ENCODE results near the gene SLC25A23. TPM values are rescaled to one million over a fixed set of nuclear protein-coding genes. Genes with fewer than 3 reads are reported as not detected.

The SLC25A23 gene
- total RNA-seq, 1 donor from 2014 or later: 30.2 TPM

DNA sequence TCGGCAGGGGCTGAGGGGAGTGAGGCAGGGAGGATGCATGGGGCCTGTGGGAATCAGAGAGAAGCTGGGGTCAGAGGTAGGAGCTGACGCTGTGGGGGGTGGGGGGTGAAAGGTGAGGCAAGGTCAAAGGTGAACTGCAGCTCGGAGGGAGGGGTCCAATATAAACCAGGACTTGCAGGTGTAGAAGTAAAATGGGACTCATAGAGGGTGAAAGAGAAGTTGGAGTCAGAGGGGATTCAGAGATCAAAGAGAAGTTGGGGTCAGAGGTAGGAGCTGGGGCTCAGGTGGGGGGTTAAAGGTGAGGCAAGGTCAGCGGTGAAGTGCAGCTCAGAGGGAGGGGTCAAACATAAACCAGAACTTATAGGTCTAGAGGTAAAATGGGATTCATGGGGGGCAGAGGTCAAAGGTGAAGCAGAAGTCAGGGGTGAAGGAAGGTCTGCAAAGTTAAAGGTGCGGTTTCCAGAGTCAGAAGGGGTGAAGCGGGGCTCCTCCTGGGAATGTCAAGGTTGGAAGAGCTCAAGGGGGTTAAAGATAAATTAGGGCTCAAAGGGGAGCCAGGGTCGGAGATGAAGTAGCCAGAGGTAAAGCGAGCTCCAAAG, 34.9 kb upstream of the SLC25A23 start:
- no peak overlapping the region for H3K4me3 Mint-ChIP-seq (ENCODE audit: unreplicated experiment)
- peaks cover 5% of the 10 kb centered on the region for H3K9me3 Mint-ChIP-seq (ENCODE audit: unreplicated experiment)
- H3K36me3 Mint-ChIP-seq (ENCODE audit: unreplicated experiment): peaks cover 13% of the 10 kb centered on the region
- TF ChIP-seq, protein P1, sequence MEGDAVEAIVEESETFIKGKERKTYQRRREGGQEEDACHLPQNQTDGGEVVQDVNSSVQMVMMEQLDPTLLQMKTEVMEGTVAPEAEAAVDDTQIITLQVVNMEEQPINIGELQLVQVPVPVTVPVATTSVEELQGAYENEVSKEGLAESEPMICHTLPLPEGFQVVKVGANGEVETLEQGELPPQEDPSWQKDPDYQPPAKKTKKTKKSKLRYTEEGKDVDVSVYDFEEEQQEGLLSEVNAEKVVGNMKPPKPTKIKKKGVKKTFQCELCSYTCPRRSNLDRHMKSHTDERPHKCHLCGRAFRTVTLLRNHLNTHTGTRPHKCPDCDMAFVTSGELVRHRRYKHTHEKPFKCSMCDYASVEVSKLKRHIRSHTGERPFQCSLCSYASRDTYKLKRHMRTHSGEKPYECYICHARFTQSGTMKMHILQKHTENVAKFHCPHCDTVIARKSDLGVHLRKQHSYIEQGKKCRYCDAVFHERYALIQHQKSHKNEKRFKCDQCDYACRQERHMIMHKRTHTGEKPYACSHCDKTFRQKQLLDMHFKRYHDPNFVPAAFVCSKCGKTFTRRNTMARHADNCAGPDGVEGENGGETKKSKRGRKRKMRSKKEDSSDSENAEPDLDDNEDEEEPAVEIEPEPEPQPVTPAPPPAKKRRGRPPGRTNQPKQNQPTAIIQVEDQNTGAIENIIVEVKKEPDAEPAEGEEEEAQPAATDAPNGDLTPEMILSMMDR (IDR thresholded peaks at IDR 0.05; ENCODE audit: partially characterized antibody, unreplicated experiment): no peak
- H3K4me1 Mint-ChIP-seq (ENCODE audit: low read depth, unreplicated experiment): no peaks in the 10 kb centered on the region
- H3K27me3 Mint-ChIP-seq (ENCODE audit: unreplicated experiment): peaks cover 5% of the 10 kb centered on the region
- no peak overlapping the region for H3K27ac Mint-ChIP-seq (ENCODE audit: unreplicated experiment)
- DNase-seq: no peak

DNA sequence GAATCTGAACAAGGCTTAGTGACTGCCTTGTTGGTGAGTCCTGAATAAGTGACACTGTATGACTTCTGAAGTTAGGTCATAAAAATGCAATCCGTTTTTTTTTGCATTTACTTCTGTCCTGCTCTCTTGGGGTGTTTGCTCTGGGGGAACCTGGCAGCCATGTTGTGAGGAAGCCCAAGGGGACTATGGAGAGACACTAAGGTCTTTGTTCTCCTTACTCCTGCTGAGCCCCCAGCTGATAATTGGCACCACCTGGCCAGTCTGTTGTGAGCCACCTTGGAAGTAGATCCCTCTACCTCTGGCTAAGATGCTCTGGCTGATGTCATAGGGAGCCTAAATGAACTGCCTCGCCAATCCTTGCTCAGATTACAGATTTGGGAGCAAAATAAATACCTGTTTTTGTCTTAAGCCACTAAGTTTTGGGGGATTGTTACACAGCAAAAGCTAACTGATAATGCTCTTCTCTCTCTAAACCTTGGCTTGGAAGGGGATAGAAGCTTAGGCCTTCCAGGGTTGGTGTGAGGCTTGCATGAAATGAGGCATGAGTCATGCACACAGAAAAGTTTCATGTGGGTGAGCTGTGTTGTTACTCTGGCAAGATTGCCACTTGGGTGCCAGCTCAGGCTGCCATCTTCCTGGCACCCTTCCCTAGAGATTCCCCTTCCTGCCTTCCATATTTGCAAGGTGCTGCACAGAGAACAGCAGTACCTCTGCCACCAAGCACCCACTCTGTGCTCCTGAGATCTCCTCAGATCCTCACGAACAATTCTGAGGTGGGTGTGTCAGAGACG, 32.4 kb upstream of the SLC25A23 start:
- TF ChIP-seq, protein P1 (IDR thresholded peaks at IDR 0.05; ENCODE audit: partially characterized antibody, unreplicated experiment): no peak
- Mint-ChIP-seq H3K27me3 (ENCODE audit: unreplicated experiment) (peaks cover 4% of the 10 kb centered on the region), H3K36me3 (ENCODE audit: unreplicated experiment) (peaks cover 6% of the 10 kb centered on the region), H3K4me3 (ENCODE audit: unreplicated experiment) (no peak overlapping the region), H3K27ac (ENCODE audit: unreplicated experiment) (no peak overlapping the region), H3K9me3 (ENCODE audit: unreplicated experiment) (peaks cover 5% of the 10 kb centered on the region), H3K4me1 (ENCODE audit: low read depth, unreplicated experiment) (no peaks in the 10 kb centered on the region)
- no peak for DNase-seq

DNA sequence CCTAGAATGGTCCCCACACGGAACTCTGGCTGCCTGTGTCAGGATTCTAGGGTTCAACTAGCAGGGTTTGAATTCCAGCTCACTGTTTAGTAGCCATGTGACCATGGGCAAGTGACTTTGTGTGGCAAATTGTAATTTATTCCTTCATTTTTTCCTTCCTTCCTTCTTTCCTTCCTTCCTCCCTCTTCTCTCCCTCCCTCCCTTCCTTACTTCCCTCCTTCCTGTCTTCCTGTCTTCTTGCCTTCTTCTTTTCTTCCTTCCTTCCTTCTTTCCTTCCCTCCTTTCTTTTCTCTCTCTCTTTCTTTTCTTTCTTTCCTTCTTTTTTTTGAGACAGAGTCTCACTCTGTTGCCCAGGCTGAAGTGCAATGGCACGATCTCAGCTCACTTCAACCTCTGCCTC, 30.5 kb upstream of the SLC25A23 start:
- H3K4me1 Mint-ChIP-seq (ENCODE audit: low read depth, unreplicated experiment): no peaks in the 10 kb centered on the region
- TF ChIP-seq, protein P1 (IDR thresholded peaks at IDR 0.05; ENCODE audit: partially characterized antibody, unreplicated experiment): no peak
- peaks cover 5% of the 10 kb centered on the region for H3K9me3 Mint-ChIP-seq (ENCODE audit: unreplicated experiment)
- no peak overlapping the region for H3K4me3 Mint-ChIP-seq (ENCODE audit: unreplicated experiment)
- H3K36me3 Mint-ChIP-seq (ENCODE audit: unreplicated experiment): peaks cover 6% of the 10 kb centered on the region
- DNase-seq: no peak
- H3K27me3 Mint-ChIP-seq (ENCODE audit: unreplicated experiment): peaks cover 4% of the 10 kb centered on the region
- no peak overlapping the region for H3K27ac Mint-ChIP-seq (ENCODE audit: unreplicated experiment)

DNA sequence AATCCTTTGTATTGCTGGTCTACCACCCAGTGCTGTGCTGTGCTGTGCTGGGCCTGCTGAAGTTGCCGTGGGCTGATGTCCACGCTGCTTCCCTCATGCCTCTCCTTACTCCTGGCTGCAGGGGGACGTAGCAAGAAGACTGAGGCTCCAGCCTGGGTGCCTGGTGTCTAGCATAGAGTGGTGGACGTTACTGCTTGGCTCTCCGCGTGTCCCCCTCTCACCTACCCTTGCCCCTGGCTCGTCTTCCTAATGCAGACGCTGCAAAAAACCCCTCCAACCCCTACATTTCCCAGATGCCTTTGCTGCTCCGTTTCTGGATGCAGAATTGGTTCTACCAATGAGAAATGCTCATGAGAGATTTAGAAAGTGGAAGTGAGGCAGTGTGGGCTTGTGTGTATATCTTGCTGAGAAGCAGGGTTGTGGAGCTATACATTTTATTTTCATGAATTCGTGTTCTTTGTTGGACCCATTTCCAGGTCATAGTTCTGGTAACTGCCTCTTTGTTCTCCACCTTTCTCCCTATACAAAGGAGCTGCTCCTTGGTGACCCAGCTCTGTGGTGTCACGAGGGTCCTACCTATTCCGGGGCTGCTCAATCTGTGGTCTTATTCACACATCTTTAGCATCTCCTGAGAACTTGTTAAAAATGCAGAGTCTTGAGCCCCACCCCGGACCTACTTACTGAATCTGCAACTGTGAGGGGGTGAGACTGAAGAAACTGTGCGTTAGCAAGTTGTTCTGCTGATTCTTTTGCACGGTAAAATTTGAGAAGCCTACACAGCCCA, 29.9 kb upstream of the SLC25A23 start:
- TF ChIP-seq, protein P1 (IDR thresholded peaks at IDR 0.05; ENCODE audit: partially characterized antibody, unreplicated experiment): no peak
- Mint-ChIP-seq H3K36me3 (ENCODE audit: unreplicated experiment) (peaks cover 2% of the 10 kb centered on the region), H3K4me3 (ENCODE audit: unreplicated experiment) (no peak overlapping the region), H3K9me3 (ENCODE audit: unreplicated experiment) (peaks cover 3% of the 10 kb centered on the region), H3K27ac (ENCODE audit: unreplicated experiment) (no peak overlapping the region), H3K4me1 (ENCODE audit: low read depth, unreplicated experiment) (no peaks in the 10 kb centered on the region), H3K27me3 (ENCODE audit: unreplicated experiment) (peaks cover under 1% of the 10 kb centered on the region)
- no peak for DNase-seq
